GM10248 (cell line): ENCODE data around the gene SPA17.

Experiments
- CTCF ChIA-PET: fragments of 300-600 bp; sonication (Branson Sonifier 250); formaldehyde crosslinking; extraction: SDS; loops from one replicate; lab custom pipeline; 2021; ENCODE audit warnings: antibody characterized with exemption; lab: Yijun Ruan, JAX
- POLR2A ChIA-PET: fragments of 350-650 bp; sonication (Branson Sonifier 250); formaldehyde crosslinking; extraction: SDS; loops from one replicate; lab custom pipeline; 2020; ENCODE audit warnings: antibody characterized with exemption; lab: Yijun Ruan, JAX
- DNase-seq: peaks from one replicate; pipeline ENCODE4 v3.0.0; 2012; ENCODE audit errors: extremely low spot score
- CTCF ChIP-seq: IDR thresholded peaks from 2 replicates; pipeline ENCODE4 v1.5.1; 2012; ENCODE audit warnings: mild to moderate bottlenecking, low read depth; ENCODE audit errors: extremely low read depth, missing control alignments, control extremely low read depth

The SPA17 gene

GRCh38 chr11:124722176-124722575 is 48.5 kb downstream of the SPA17 start:
- ChIA-PET CTCF (interaction anchor here (1.6 kb wide), 1 partner anchor 73 kb away, joined by 4 read pairs; no protein-coding TSS in a partner anchor), POLR2A (no interaction called here)
- no peak for TF ChIP-seq CTCF
- no peak for DNase-seq

GRCh38 chr11:124724979-124725718 is 51.4 kb downstream of the SPA17 start:
- POLR2A ChIA-PET: no interaction called here
- no peak for TF ChIP-seq CTCF
- CTCF ChIA-PET: interaction anchor here (1.2 to 2.5 kb wide), 2 partner anchors 10 to 16 kb away, joined by 3 to 12 read pairs; no protein-coding TSS in a partner anchor
- DNase-seq: peak; percentile 82

GRCh38 chr11:124725719-124726105 is 52.0 kb downstream of the SPA17 start:
- ChIA-PET POLR2A (no interaction called here), CTCF (no interaction called here)
- DNase-seq: no peak
- TF ChIP-seq CTCF: no peak

GRCh38 chr11:124727474-124727873 is 53.8 kb downstream of the SPA17 start:
- TF ChIP-seq CTCF: no peak
- CTCF ChIA-PET: no interaction called here
- POLR2A ChIA-PET: no interaction called here
- no peak for DNase-seq

GRCh38 chr11:124728134-124728533 is 54.4 kb downstream of the SPA17 start:
- TF ChIP-seq CTCF: no peak
- DNase-seq: no peak
- CTCF ChIA-PET: no interaction called here
- POLR2A ChIA-PET: no interaction called here

GRCh38 chr11:124729571-124729970 is 55.9 kb downstream of the SPA17 start:
- DNase-seq: no peak
- no peak for TF ChIP-seq CTCF
- CTCF ChIA-PET: interaction anchor here (1.7 kb wide), 1 partner anchor 17 kb away, joined by 4 read pairs; no protein-coding TSS in a partner anchor
- POLR2A ChIA-PET: no interaction called here
